Stomach (tissue), 9 donors: ENCODE data around the gene KLHL3. TPM values are rescaled to one million over a fixed set of nuclear protein-coding genes. Genes with fewer than 3 reads are reported as not detected.

Experiments
- DNase-seq, 2 donors: peaks; one replicate each; pipeline versions ENCODE4 v3.0.0 to v3.0.0-alpha.2; 2013 to 2019
- H3K27ac ChIP-seq, 5 donors: fragments of 200-600 bp in 4 of 5; sonication (generic) in 4 of 5; one replicate each; pipeline ENCODE4 v1.5.1; 2013 to 2019; ENCODE audit warnings: mild to moderate bottlenecking in 1 of 5, moderate library complexity in 1 of 5
- H3K27me3 ChIP-seq, 3 donors: fragments of 200-600 bp; sonication (generic); one replicate each; pipeline ENCODE4 v1.5.1; 2017 to 2019; ENCODE audit warnings: mixed run types in 1 of 3
- H3K36me3 ChIP-seq, 4 donors: fragments of 200-600 bp; sonication (generic); 1 replicate in 3 of 4; 2 replicates in 1 of 4; pipeline ENCODE4 v1.5.1; 2016 to 2019
- H3K4me1 ChIP-seq, 4 donors: fragments of 200-600 bp; sonication (generic); one replicate each; pipeline ENCODE4 v1.5.1; 2016 to 2019
- H3K4me3 ChIP-seq, 4 donors: fragments of 200-600 bp; sonication (generic) in 3 of 4; one replicate each; pipeline ENCODE4 v1.5.1; 2016 to 2019; ENCODE audit warnings: mild to moderate bottlenecking in 1 of 4
- H3K9me3 ChIP-seq, 4 donors: fragments of 200-600 bp; sonication (generic); one replicate each; pipeline ENCODE4 v1.5.1; 2016 to 2019
- CTCF ChIP-seq, 7 experiments: fragments of 450-650 bp in 4 of 7; fragments of 200-600 bp in 3 of 7; sonication (generic) in 3 of 7; IDR thresholded peaks; one replicate each; pipeline ENCODE4 v1.5.1; 2016 to 2019; ENCODE audit warnings: antibody characterized with exemption in 7 of 7, control low read depth in 2 of 7, mild to moderate bottlenecking in 1 of 7
- EP300 ChIP-seq: sonication (generic); formaldehyde crosslinking; IDR thresholded peaks from one replicate; pipeline ENCODE4 v1.6.1; 2017; ENCODE audit warnings: antibody characterized with exemption
- POLR2A ChIP-seq, 4 donors: fragments of 450-650 bp; IDR thresholded peaks; one replicate each; pipeline ENCODE4 v1.6.1; 2016; ENCODE audit warnings: antibody characterized with exemption in 4 of 4, control low read depth in 2 of 4, mild to moderate bottlenecking in 1 of 4, moderate library complexity in 1 of 4
- POLR2AphosphoS5 ChIP-seq, 3 donors: sonication (generic); formaldehyde crosslinking; IDR thresholded peaks; one replicate each; pipeline ENCODE4 v1.6.1; 2016; ENCODE audit warnings: antibody characterized with exemption in 3 of 3
- WGBS, 5 donors: extraction: QIAGEN DNeasy Blood & Tissue Kit in 3 of 5; methylation state at CpG; one replicate each; pipeline versions ENCODE4 v1.1.5 to v1.1.7; 2013 to 2018; 5-methylcytosine and 5-hydroxymethylcytosine counted together
- intact Hi-C: fragments of 100-400 bp; cut with DNase I; formaldehyde crosslinking; loops from one replicate; pipeline ENCODE4 v1.15.1; 2023; ENCODE audit warnings: low total_unique reads
- polyA plus RNA-seq, 3 donors: library from polyadenylated mRNA; stranded (reverse); fragments of 200-250 nt; gene quantifications; one replicate each; pipeline ENCODE4 v1.2.3, GENCODE V29; 2013
- small RNA-seq, 4 donors: library from RNA; depleted of rRNA; stranded (forward); fragments of <200 nt; gene quantifications; one replicate each; pipeline ENCODE3, GENCODE V24; 2016
- total RNA-seq, 5 donors: library from RNA; depleted of rRNA; stranded (reverse); fragments of >200 nt; gene quantifications; one replicate each; pipeline versions ENCODE4 v1.1.0 to v1.2.3, GENCODE V29; 2014 to 2016
- donor health status: healthy with polysubstance abuse.
- donor health status: Bipolar disorder and iron deficiency.
- donor health status: healthy.

KLHL3 gene
- total and polyA plus RNA-seq, 8 donors = 0.50 to 20.4 (median 10.3) TPM

GRCh38 chr5:137573376-137573775 is 162.5 kb downstream of the KLHL3 start:
- no peak for TF ChIP-seq POLR2A (IDR thresholded peaks at IDR 0.05)
- no peak for TF ChIP-seq CTCF (IDR thresholded peaks at IDR 0.05)
- TF ChIP-seq POLR2AphosphoS5 (IDR thresholded peaks at IDR 0.05) = no peak
- TF ChIP-seq EP300 = no peak

GRCh38 chr5:137572042-137572695 is 163.7 kb downstream of the KLHL3 start:
- DNase-seq = no peak
- Histone ChIP-seq H3K4me3 (no peak overlapping the region), H3K36me3 (no peaks in the 10 kb centered on the region), H3K27me3 (peaks cover 0 to 5% (median 3%) of the 10 kb centered on the region in 3 donors), H3K4me1 (no peaks in the 10 kb centered on the region), H3K9me3 (no peaks in the 10 kb centered on the region), H3K27ac (no peak overlapping the region)
- intact Hi-C loops = no loop called here
- 78 to 86% (median 84%) methylated on average over 5 of the region's 5 CpGs for WGBS, 5 donors
- TF ChIP-seq POLR2A (IDR thresholded peaks at IDR 0.05) = no peak
- TF ChIP-seq CTCF (IDR thresholded peaks at IDR 0.05) = no peak
- TF ChIP-seq POLR2AphosphoS5 (IDR thresholded peaks at IDR 0.05) = no peak
- TF ChIP-seq EP300 = no peak

More at GRCh38 chr5:137573376-137573775, 162.5 kb downstream of the KLHL3 start:
- Histone ChIP-seq H3K36me3 (no peaks in the 10 kb centered on the region), H3K27me3 (peaks cover 0 to 5% (median 3%) of the 10 kb centered on the region in 3 donors), H3K9me3 (no peaks in the 10 kb centered on the region), H3K27ac (no peak overlapping the region), H3K4me3 (no peak overlapping the region), H3K4me1 (no peaks in the 10 kb centered on the region)
- intact Hi-C loops = no loop called here
- no peak for DNase-seq
- 51 to 77% (median 63%) methylated on average over 1 to 2 of the region's 2 CpGs for WGBS, 5 donors

GRCh38 chr5:137570070-137570469 is 165.8 kb downstream of the KLHL3 start:
- no peaks in the 10 kb centered on the region for H3K9me3 ChIP-seq
- 84 to 86% (median 84%) methylated on average over 6 of the region's 6 CpGs for WGBS, 5 donors
- intact Hi-C loops = no loop called here
- no peak overlapping the region for H3K27ac ChIP-seq
- TF ChIP-seq CTCF (IDR thresholded peaks at IDR 0.05) (no peak), POLR2A (IDR thresholded peaks at IDR 0.05) (no peak), EP300 (no peak), POLR2AphosphoS5 (IDR thresholded peaks at IDR 0.05) (no peak)
- no peaks in the 10 kb centered on the region for H3K4me1 ChIP-seq
- H3K36me3 ChIP-seq = no peaks in the 10 kb centered on the region
- no peak overlapping the region for H3K4me3 ChIP-seq
- peaks cover 0 to 13% (median 3%) of the 10 kb centered on the region in 3 donors for H3K27me3 ChIP-seq
- DNase-seq = no peak

Small RNA genes within 50 kb of the gene (small RNA-seq; reads per million reads assigned to genes)
- gene MIR874 = 29.1 to 49.3 (median 36.2) reads per million in 4 donors

Other genes starting within 250 kb of the KLHL3 start
- 10 to 100 TPM in 3 of 5 donors, 1 to 10 TPM in 2; 8.4 to 15.6 (median 10.1) TPM for gene SPOCK1, start 236.8 kb downstream of the KLHL3 start, total RNA-seq
- gene SPOCK1, start 236.8 kb downstream of the KLHL3 start, polyA plus RNA-seq = 1 to 10 TPM in 2 of 3 donors, under 1 TPM in 1; 0.46 to 1.5 (median 1.2) TPM
- 10 to 100 TPM in 3 of 5 donors, 1 to 10 TPM in 2; 1.2 to 29.7 (median 12.6) TPM for gene HNRNPA0, start 18.3 kb upstream of the KLHL3 start, total RNA-seq
- gene HNRNPA0, start 18.3 kb upstream of the KLHL3 start, polyA plus RNA-seq = 10 to 100 TPM; 14.5 to 25.5 (median 21.2) TPM
- gene MYOT, start 131.8 kb upstream of the KLHL3 start, total RNA-seq = 1 to 10 TPM in 3 of 5 donors, not detected in 2; 5.4 to 7.2 (median 5.8) TPM
- 10 to 100 TPM in 1 of 3 donors, 1 to 10 TPM in 2; 2.1 to 14.8 (median 4.8) TPM for gene MYOT, start 131.8 kb upstream of the KLHL3 start, polyA plus RNA-seq
- not detected for gene PKD2L2, start 153.4 kb upstream of the KLHL3 start, total RNA-seq
- not detected for gene PKD2L2, start 153.4 kb upstream of the KLHL3 start, polyA plus RNA-seq